H1 (cell line): ENCODE data around the gene ACACA. TPM values are rescaled to one million over a fixed set of nuclear protein-coding genes. Genes with fewer than 3 reads are reported as not detected.

ENCODE experiments used
- CTCF ChIA-PET: fragments of 300-600 bp; sonication (Branson Sonifier 250); formaldehyde crosslinking; loops from one replicate; lab custom pipeline; 2021; ENCODE audit not compliant: partially characterized antibody; lab: Charles Lee
- POLR2A ChIA-PET: fragments of 300-600 bp; sonication (Branson Sonifier 250); formaldehyde crosslinking; loops from one replicate; lab custom pipeline; 2021; ENCODE audit warnings: inconsistent platforms; ENCODE audit not compliant: partially characterized antibody; lab: Charles Lee
- DNase-seq, 2 experiments: peaks; one replicate each; pipeline versions ENCODE4 v3.0.0 to v3.0.0-alpha.2; 2010 to 2022; ENCODE audit warnings: low spot score in 2 of 2, low read depth in 1 of 2, mixed read lengths in 1 of 2
- FAIRE-seq: peaks from 2 replicates; lab custom pipeline; 2011; peaks lifted over from hg19 to GRCh38; lab: Jason Lieb, UNC
- H2AFZ ChIP-seq: 2 replicates; pipeline ENCODE4 v1.8.1; 2012; ENCODE audit warnings: low read length, inconsistent platforms
- H2AK5ac ChIP-seq: 2 replicates; pipeline ENCODE4 v1.6.1; 2013; ENCODE audit warnings: low read depth, low read length
- H2BK120ac ChIP-seq: replicated peaks from 2 replicates; pipeline ENCODE3; 2013; ENCODE audit warnings: low read depth, low read length, inconsistent platforms
- H2BK12ac ChIP-seq: 2 replicates; pipeline ENCODE4 v1.6.1; 2013; ENCODE audit warnings: low read depth, low read length
- H2BK15ac ChIP-seq: 2 replicates; pipeline ENCODE4 v1.6.1; 2013; ENCODE audit warnings: low read length
- H2BK20ac ChIP-seq: 2 replicates; pipeline ENCODE4 v1.6.1; 2013; ENCODE audit warnings: low read length
- H2BK5ac ChIP-seq: 2 replicates; pipeline ENCODE4 v1.6.1; 2013; ENCODE audit warnings: low read depth, low read length
- H3K14ac ChIP-seq: 2 replicates; pipeline ENCODE4 v1.6.1; 2013; ENCODE audit warnings: inconsistent platforms; ENCODE audit not compliant: insufficient read length
- H3K18ac ChIP-seq: 2 replicates; pipeline ENCODE4 v1.6.1; 2013; ENCODE audit warnings: low read length; ENCODE audit errors: extremely low read depth
- H3K23ac ChIP-seq: 2 replicates; pipeline ENCODE4 v1.6.1; 2013; ENCODE audit warnings: inconsistent platforms; ENCODE audit not compliant: insufficient read length
- H3K23me2 ChIP-seq: 2 replicates; pipeline ENCODE4 v1.6.1; 2013; ENCODE audit warnings: low read depth, low read length
- H3K27ac ChIP-seq: 2 replicates; pipeline ENCODE4 v1.6.1; 2011; ENCODE audit warnings: low read depth, low read length, inconsistent platforms
- H3K27me3 ChIP-seq, 4 experiments: replicated peaks in 1 of 4; 1 replicate in 1 of 4; 2 replicates in 3 of 4; pipeline versions ENCODE4 v1.6.1 to v1.8.1; 2011 to 2013; ENCODE audit warnings: low read length in 3 of 4, mild to moderate bottlenecking in 3 of 4, inconsistent platforms in 2 of 4, mixed read lengths in 2 of 4, moderate library complexity in 1 of 4; ENCODE audit not compliant: control insufficient read depth in 3 of 4, insufficient read depth in 3 of 4; ENCODE audit errors: extremely low read depth in 1 of 4
- H3K36me3 ChIP-seq, 4 experiments: 2 replicates each; pipeline versions ENCODE4 v1.6.1 to v1.8.1; 2011 to 2013; ENCODE audit warnings: mild to moderate bottlenecking in 4 of 4, low read length in 3 of 4, moderate library complexity in 2 of 4, control low read depth in 1 of 4, inconsistent platforms in 1 of 4; ENCODE audit not compliant: insufficient read depth in 4 of 4, control insufficient read depth in 2 of 4
- H3K4ac ChIP-seq: replicated peaks from 2 replicates; pipeline ENCODE3; 2013; ENCODE audit warnings: low read length, low read depth, mixed read lengths, inconsistent platforms; ENCODE audit not compliant: insufficient read length
- H3K4me1 ChIP-seq, 4 experiments: replicated peaks in 1 of 4; 1 replicate in 1 of 4; 2 replicates in 3 of 4; pipeline versions ENCODE4 v1.6.1 to v1.8.1; 2011 to 2013; ENCODE audit warnings: low read length in 3 of 4, inconsistent platforms in 2 of 4, mixed read lengths in 1 of 4; ENCODE audit not compliant: insufficient read depth in 4 of 4, control insufficient read depth in 3 of 4
- H3K4me2 ChIP-seq, 2 experiments: 2 replicates each; pipeline versions ENCODE4 v1.6.1 to v1.8.1; 2011 to 2013; ENCODE audit warnings: low read depth in 2 of 2, low read length in 2 of 2, control low read depth in 1 of 2, inconsistent platforms in 1 of 2, mild to moderate bottlenecking in 1 of 2; ENCODE audit not compliant: insufficient read depth in 1 of 2
- H3K4me3 ChIP-seq, 4 experiments: fragments of 200-600, 300-600 bp in 1 of 4; sonication (generic), shearing (Covaris generic), sonication (Bioruptor Twin) in 1 of 4; 2 replicates each; pipeline versions ENCODE4 v1.5.1 to v1.8.1; 2011 to 2016; ENCODE audit warnings: low read length in 4 of 4, low read depth in 3 of 4, control low read depth in 2 of 4, inconsistent platforms in 2 of 4, mild to moderate bottlenecking in 2 of 4, mixed read lengths in 1 of 4, moderate library complexity in 1 of 4; ENCODE audit not compliant: insufficient read depth in 2 of 4; ENCODE audit errors: extremely low read depth in 1 of 4
- H3K56ac ChIP-seq: replicated peaks from 2 replicates; pipeline ENCODE3; 2013; ENCODE audit warnings: low read depth, mild to moderate bottlenecking, mixed read lengths, low read length, inconsistent platforms; ENCODE audit not compliant: insufficient read length
- H3K79me1 ChIP-seq: 2 replicates; pipeline ENCODE4 v1.6.1; 2013; ENCODE audit warnings: low read depth, low read length, control low read depth
- H3K79me2 ChIP-seq, 2 experiments: 2 replicates each; pipeline versions ENCODE4 v1.6.1 to v1.8.1; 2012 to 2013; ENCODE audit warnings: low read length in 2 of 2, mild to moderate bottlenecking in 2 of 2, inconsistent platforms in 1 of 2; ENCODE audit not compliant: insufficient read depth in 2 of 2, control insufficient read depth in 1 of 2
- H3K9ac ChIP-seq, 4 experiments: replicated peaks in 1 of 4; 1 replicate in 1 of 4; 2 replicates in 3 of 4; pipeline versions ENCODE4 v1.6.1 to v1.8.1; 2011 to 2013; ENCODE audit warnings: low read depth in 3 of 4, low read length in 3 of 4, control low read depth in 2 of 4, mild to moderate bottlenecking in 2 of 4, moderate library complexity in 2 of 4, inconsistent platforms in 1 of 4; ENCODE audit errors: extremely low read depth in 1 of 4
- H3K9me3 ChIP-seq, 2 experiments: 2 replicates each; pipeline versions ENCODE4 v1.6.1 to v1.8.1; 2012 to 2013; ENCODE audit warnings: mild to moderate bottlenecking in 2 of 2, moderate library complexity in 2 of 2, control low read depth in 1 of 2, inconsistent platforms in 1 of 2, low read depth in 1 of 2, low read length in 1 of 2, mixed read lengths in 1 of 2; ENCODE audit not compliant: insufficient read depth in 2 of 2
- H4K20me1 ChIP-seq, 2 experiments: replicated peaks in 1 of 2; 2 replicates each; pipeline versions ENCODE3 to v1.8.1; 2011 to 2013; ENCODE audit warnings: inconsistent platforms in 2 of 2, low read length in 2 of 2, mild to moderate bottlenecking in 1 of 2; ENCODE audit not compliant: insufficient read depth in 2 of 2, control insufficient read depth in 1 of 2
- H4K5ac ChIP-seq: 2 replicates; pipeline ENCODE4 v1.6.1; 2013; ENCODE audit warnings: low read length, low read depth, mixed read lengths, inconsistent platforms; ENCODE audit not compliant: insufficient read length
- H4K8ac ChIP-seq: 2 replicates; pipeline ENCODE4 v1.8.0; 2013; ENCODE audit warnings: mild to moderate bottlenecking, moderate library complexity, low read length, inconsistent platforms; ENCODE audit not compliant: insufficient read depth; ENCODE audit errors: extremely low read depth
- H4K91ac ChIP-seq: replicated peaks from 2 replicates; pipeline ENCODE3; 2013; ENCODE audit warnings: low read length, mixed read lengths, inconsistent platforms; ENCODE audit not compliant: insufficient read length
- CBX8 ChIP-seq: fragments of 300-800, 300-1000 bp; sonication (generic); IDR thresholded peaks from 2 replicates; pipeline ENCODE4 v1.7.1; 2016; ENCODE audit warnings: low read depth, low read length, borderline replicate concordance
- E2F6 ChIP-seq: IDR thresholded peaks from 2 replicates; pipeline ENCODE4 v1.6.1; 2012; ENCODE audit warnings: inconsistent platforms
- EP300 ChIP-seq, 2 experiments: IDR thresholded peaks; 1 replicate in 1 of 2; 2 replicates in 1 of 2; pipeline ENCODE4 v1.6.1; 2011 to 2012; ENCODE audit warnings: low read depth in 2 of 2, low read length in 2 of 2, mild to moderate bottlenecking in 2 of 2, borderline replicate concordance in 1 of 2, inconsistent platforms in 1 of 2, moderate library complexity in 1 of 2
- FOSL1 ChIP-seq: IDR thresholded peaks from 2 replicates; pipeline ENCODE4 v1.6.1; 2011; ENCODE audit warnings: mild to moderate bottlenecking, low read depth, low read length, moderate library complexity; ENCODE audit not compliant: insufficient read depth
- GABPA ChIP-seq: IDR thresholded peaks from 2 replicates; pipeline ENCODE4 v1.6.1; 2011; ENCODE audit warnings: mild to moderate bottlenecking, low read length, moderate library complexity, borderline replicate concordance; ENCODE audit not compliant: insufficient read depth
- JUN ChIP-seq: IDR thresholded peaks from 2 replicates; pipeline ENCODE4 v1.6.1; 2011; ENCODE audit warnings: low read depth, mild to moderate bottlenecking, improper control_type of control experiment, low read length
- JUND ChIP-seq: IDR thresholded peaks from 2 replicates; pipeline ENCODE4 v1.6.1; 2011; ENCODE audit warnings: mild to moderate bottlenecking, improper control_type of control experiment, low read length
- SIRT6 ChIP-seq: IDR thresholded peaks from one replicate; pipeline ENCODE4 v1.7.1; 2012; ENCODE audit warnings: low read length, inconsistent platforms
- TCF12 ChIP-seq: IDR thresholded peaks from 2 replicates; pipeline ENCODE4 v1.6.1; 2011; ENCODE audit warnings: low read depth, mild to moderate bottlenecking, low read length
- ZNF274 ChIP-seq: IDR thresholded peaks from 2 replicates; pipeline ENCODE4 v1.7.0; 2012; ENCODE audit warnings: low read length, borderline replicate concordance; ENCODE audit errors: extremely low read depth
- WGBS, 2 experiments: shearing (Covaris generic) in 1 of 2; methylation state at CpG; one replicate each; pipeline versions ENCODE4 v1.1.6 to v1.1.7; 2013 to 2015; ENCODE audit warnings: low lambda C conversion rate in 2 of 2, mixed read lengths in 2 of 2, inconsistent platforms in 1 of 2, low coverage in 1 of 2, missing lambda C conversion rate in 1 of 2; ENCODE audit not compliant: insufficient replicate concordance in 2 of 2, insufficient coverage in 1 of 2, insufficient read length in 1 of 2; ENCODE audit errors: extremely low coverage in 1 of 2, missing lambda C conversion rate in 1 of 2; 5-methylcytosine and 5-hydroxymethylcytosine counted together
- polyA plus RNA-seq, 7 experiments: library from polyadenylated mRNA; depleted of rRNA in 3 of 7; stranded (reverse) in 5 of 7; unstranded in 2 of 7; fragments of >200 nt in 5 of 7; fragments of 200-250 nt in 2 of 7; gene quantifications; 1 replicate in 5 of 7; 2 replicates in 1 of 7; 4 replicates in 1 of 7; pipeline versions ENCODE4 v1.2.1 to v1.2.3, GENCODE V29; 2011 to 2013; ENCODE audit warnings: missing spikeins in 2 of 7, mixed read lengths in 2 of 7
- total RNA-seq: library from RNA; stranded (reverse); fragmentation: NEBNext Ultra II Directional; extraction: Animal tissue kit (Norgen Biotek cat#: 25700); gene quantifications from 2 replicates; pipeline ENCODE4 v1.2.1, GENCODE V29; 2021
- TF ChIP-seq, protein P1 (sequence below): IDR thresholded peaks from 2 replicates; pipeline ENCODE4 v1.6.1; 2011; ENCODE audit warnings: low read depth, mild to moderate bottlenecking, low read length; ENCODE audit not compliant: insufficient read depth

ACACA gene
- total and polyA plus RNA-seq, 2 of the 8 experiments (the other 6 are each of a cell fraction or from before 2014, with no cell fraction given) = 74.0 to 160 TPM

- 93% methylated on average over 2 of the region's 2 CpGs; no CpG with 5 or more reads in 1 of the 2 experiments for WGBS, 2 experiments
- FAIRE-seq = no peak
- no peaks in the 10 kb centered on the region for H4K20me1 ChIP-seq
- H3K14ac ChIP-seq = no peak overlapping the region
- no peak overlapping the region for H3K4ac ChIP-seq
- H2BK120ac ChIP-seq = no peak overlapping the region
- no peak overlapping the region for H4K91ac ChIP-seq
- peaks cover 9 to 83% (median 47%) of the 10 kb centered on the region in 4 experiments for H3K36me3 ChIP-seq
- no peaks in the 10 kb centered on the region for H3K79me1 ChIP-seq
- H2BK5ac ChIP-seq = no peak overlapping the region
- no peak overlapping the region for H3K4me2 ChIP-seq
- H2AFZ ChIP-seq = no peak overlapping the region
- no peak overlapping the region for H3K27ac ChIP-seq
- no peak overlapping the region for H3K56ac ChIP-seq
- H3K27me3 ChIP-seq = no peaks in the 10 kb centered on the region
- no peak overlapping the region for H3K4me3 ChIP-seq
- no peak for DNase-seq
- no peak overlapping the region for H3K23ac ChIP-seq
- no peak overlapping the region for H4K5ac ChIP-seq
- H3K4me1 ChIP-seq = no peaks in the 10 kb centered on the region
- POLR2A ChIA-PET = interaction anchor here (0.6 kb wide), 1 partner anchor 84 kb away, joined by 3 read pairs; no protein-coding TSS in a partner anchor
- no peak overlapping the region for H2AK5ac ChIP-seq
- H4K8ac ChIP-seq = no peak overlapping the region
- H3K9me3 ChIP-seq = peaks cover 3 to 16% of the 10 kb centered on the region in 2 experiments
- no peaks in the 10 kb centered on the region for H3K23me2 ChIP-seq
- no peak overlapping the region for H2BK15ac ChIP-seq
- CTCF ChIA-PET = no interaction called here
- no peak overlapping the region for H3K18ac ChIP-seq
- H2BK20ac ChIP-seq = no peak overlapping the region
- H2BK12ac ChIP-seq = no peak overlapping the region
- no peaks in the 10 kb centered on the region for H3K79me2 ChIP-seq
- H3K9ac ChIP-seq = no peak overlapping the region
- no peak for TF ChIP-seq TCF12
- TF ChIP-seq SIRT6 = no peak
- no peak for TF ChIP-seq FOSL1
- TF ChIP-seq CBX8 = no peak
- no peak for TF ChIP-seq EP300 (IDR thresholded peaks at IDR 0.05; ENCODE audit: borderline replicate concordance in 1 of 2, low read depth in 2 of 2, low read length in 2 of 2)
- no peak for TF ChIP-seq GABPA
- no peak for TF ChIP-seq E2F6
- TF ChIP-seq JUN = no peak
- TF ChIP-seq, protein P1, sequence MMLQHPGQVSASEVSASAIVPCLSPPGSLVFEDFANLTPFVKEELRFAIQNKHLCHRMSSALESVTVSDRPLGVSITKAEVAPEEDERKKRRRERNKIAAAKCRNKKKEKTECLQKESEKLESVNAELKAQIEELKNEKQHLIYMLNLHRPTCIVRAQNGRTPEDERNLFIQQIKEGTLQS = no peak
- no peak for TF ChIP-seq ZNF274
- no peak for TF ChIP-seq JUND
These were observed 141.0 kb downstream of the ACACA start for GRCh38 chr17:37265446-37266173.
